Peyer's patch (tissue), 4 donors: Measurements from ENCODE around the gene PEDS1. TPM values are rescaled to one million over a fixed set of nuclear protein-coding genes. Genes with fewer than 3 reads are reported as not detected.

Experiments used
- DNase-seq, 3 donors: peaks; one replicate each; pipeline ENCODE4 v3.0.0-alpha.2; 2017 to 2019
- H3K27ac ChIP-seq, 4 donors: fragments of 200-600 bp; sonication (generic); one replicate each; pipeline ENCODE4 v1.5.1; 2016 to 2019
- H3K27me3 ChIP-seq, 2 donors: fragments of 200-600 bp; sonication (generic); one replicate each; pipeline ENCODE4 v1.5.1; 2019
- H3K36me3 ChIP-seq, 3 donors: fragments of 200-600 bp; sonication (generic); one replicate each; pipeline ENCODE4 v1.5.1; 2016 to 2019
- H3K4me1 ChIP-seq, 4 donors: fragments of 200-600 bp; sonication (generic); one replicate each; pipeline ENCODE4 v1.5.1; 2016 to 2019
- H3K4me3 ChIP-seq, 4 donors: fragments of 200-600 bp; sonication (generic); 1 replicate in 3 of 4; 2 replicates in 1 of 4; pipeline ENCODE4 v1.5.1; 2016 to 2019; ENCODE audit warnings: mild to moderate bottlenecking in 1 of 4
- H3K9me3 ChIP-seq, 4 donors: fragments of 200-600 bp; sonication (generic); one replicate each; pipeline ENCODE4 v1.5.1; 2016 to 2019; ENCODE audit warnings: mild to moderate bottlenecking in 1 of 4
- CTCF ChIP-seq, 6 experiments: fragments of 450-650 bp in 4 of 6; fragments of 200-600 bp in 2 of 6; sonication (generic) in 1 of 6; IDR thresholded peaks; one replicate each; pipeline ENCODE4 v1.5.1; 2017 to 2019; ENCODE audit warnings: antibody characterized with exemption in 6 of 6, mild to moderate bottlenecking in 3 of 6, moderate library complexity in 1 of 6
- POLR2A ChIP-seq, 2 donors: fragments of 450-650 bp; IDR thresholded peaks; one replicate each; pipeline ENCODE4 v1.5.1; 2017; ENCODE audit warnings: antibody characterized with exemption in 2 of 2, mild to moderate bottlenecking in 2 of 2, moderate library complexity in 2 of 2
- total RNA-seq, 4 donors: library from RNA; depleted of rRNA; stranded (reverse); fragments of >200 nt; gene quantifications; one replicate each; pipeline ENCODE4 v1.1.0, GENCODE V29; 2016

The PEDS1 gene
- total RNA-seq, 4 donors from 2014 or later, result 13.2 to 34.3 (median 24.5) TPM

- peak; percentile 20 to 29 for TF ChIP-seq POLR2A (IDR thresholded peaks at IDR 0.05)
- no peak for TF ChIP-seq CTCF (IDR thresholded peaks at IDR 0.05)
- Histone ChIP-seq H3K4me1 (peaks cover 0 to 8% (median 0%) of the 10 kb centered on the region in 4 donors), H3K4me3 (peak overlapping the region; percentile 22 to 54 (median 42)), H3K27me3 (no peaks in the 10 kb centered on the region), H3K36me3 (no peaks in the 10 kb centered on the region), H3K27ac (peak overlapping the region in 3 of 4 donors; percentile 29 to 72 (median 72)), H3K9me3 (no peaks in the 10 kb centered on the region)
- DNase-seq, result peak; percentile 25 to 85 (median 84)
Observed at GRCh38 chr20:50172347-50173013, 19.0 kb upstream of the PEDS1 start.

- no peaks in the 10 kb centered on the region for H3K27me3 ChIP-seq
- peaks cover 0 to 16% (median 2%) of the 10 kb centered on the region in 4 donors for H3K4me1 ChIP-seq
- DNase-seq, result no peak
- no peak overlapping the region for H3K4me3 ChIP-seq
- no peak for TF ChIP-seq CTCF (IDR thresholded peaks at IDR 0.05)
- TF ChIP-seq POLR2A (IDR thresholded peaks at IDR 0.05), result no peak
- no peaks in the 10 kb centered on the region for H3K36me3 ChIP-seq
- no peaks in the 10 kb centered on the region for H3K9me3 ChIP-seq
- H3K27ac ChIP-seq, result no peak overlapping the region
Observed at GRCh38 chr20:50170549-50171220, 17.2 kb upstream of the PEDS1 start.

GRCh38 chr20:50169329-50169823 is 15.9 kb upstream of the PEDS1 start:
- TF ChIP-seq POLR2A (IDR thresholded peaks at IDR 0.05), result no peak
- TF ChIP-seq CTCF (IDR thresholded peaks at IDR 0.05), result peak; percentile 91 to 98 (median 94)
- no peaks in the 10 kb centered on the region for H3K36me3 ChIP-seq
- H3K4me1 ChIP-seq, result peaks cover 0 to 21% (median 2%) of the 10 kb centered on the region in 4 donors

GRCh38 chr20:50165684-50166554 is 12.4 kb upstream of the PEDS1 start:
- H3K27ac ChIP-seq, result peak overlapping the region; percentile 50 to 77 (median 66)
- DNase-seq, result peak; percentile 79 to 97 (median 95)
- TF ChIP-seq CTCF (IDR thresholded peaks at IDR 0.05) (no peak), POLR2A (IDR thresholded peaks at IDR 0.05) (no peak)
- H3K27me3 ChIP-seq, result no peaks in the 10 kb centered on the region
- H3K36me3 ChIP-seq, result no peaks in the 10 kb centered on the region
- H3K4me1 ChIP-seq, result peaks cover 0 to 13% (median 2%) of the 10 kb centered on the region in 4 donors
- no peaks in the 10 kb centered on the region for H3K9me3 ChIP-seq
- H3K4me3 ChIP-seq, result peak overlapping the region; percentile 7 to 33 (median 26)

More at GRCh38 chr20:50169329-50169823, 15.9 kb upstream of the PEDS1 start:
- Histone ChIP-seq H3K9me3 (no peaks in the 10 kb centered on the region), H3K4me3 (no peak overlapping the region), H3K27me3 (no peaks in the 10 kb centered on the region), H3K27ac (no peak overlapping the region)
- DNase-seq, result peak; percentile 82 to 94 (median 87)
